ENCODE data around the gene ELAVL1. TPM values are rescaled to one million over a fixed set of nuclear protein-coding genes. Genes with fewer than 3 reads are reported as not detected.

ELAVL1 gene
- total and polyA plus RNA-seq, 2 experiments from 2014 or later = 57.7 to 89.9 TPM

- Histone ChIP-seq H3K4me2 (no peak overlapping the region), H3K27ac (no peak overlapping the region), H3K4me1 (ENCODE audit: insufficient read depth) (peaks cover 14% of the 10 kb centered on the region), H3K36me3 (replicated peaks; ENCODE audit: insufficient read depth, low read depth) (no peaks in the 10 kb centered on the region), H3K27me3 (peaks cover 29% of the 10 kb centered on the region), H3K79me2 (peaks cover 10% of the 10 kb centered on the region), H4K20me1 (ENCODE audit: insufficient read depth, poor library complexity, severe bottlenecking) (peaks cover 22% of the 10 kb centered on the region), H3K9me3 (ENCODE audit: low read depth) (no peaks in the 10 kb centered on the region), H3K4me3 (no peak overlapping the region), H3K9me2 (replicated peaks; ENCODE audit: insufficient read depth) (no peaks in the 10 kb centered on the region), H2AFZ (no peak overlapping the region)
- TF ChIP-seq EZH2 (IDR thresholded peaks at IDR 0.05; ENCODE audit: borderline replicate concordance) (no peak), EZH2phosphoT487 (IDR thresholded peaks at IDR 0.05; ENCODE audit: low read depth, severe bottlenecking, unreplicated experiment) (no peak)
- TF ChIP-seq, protein P1, sequence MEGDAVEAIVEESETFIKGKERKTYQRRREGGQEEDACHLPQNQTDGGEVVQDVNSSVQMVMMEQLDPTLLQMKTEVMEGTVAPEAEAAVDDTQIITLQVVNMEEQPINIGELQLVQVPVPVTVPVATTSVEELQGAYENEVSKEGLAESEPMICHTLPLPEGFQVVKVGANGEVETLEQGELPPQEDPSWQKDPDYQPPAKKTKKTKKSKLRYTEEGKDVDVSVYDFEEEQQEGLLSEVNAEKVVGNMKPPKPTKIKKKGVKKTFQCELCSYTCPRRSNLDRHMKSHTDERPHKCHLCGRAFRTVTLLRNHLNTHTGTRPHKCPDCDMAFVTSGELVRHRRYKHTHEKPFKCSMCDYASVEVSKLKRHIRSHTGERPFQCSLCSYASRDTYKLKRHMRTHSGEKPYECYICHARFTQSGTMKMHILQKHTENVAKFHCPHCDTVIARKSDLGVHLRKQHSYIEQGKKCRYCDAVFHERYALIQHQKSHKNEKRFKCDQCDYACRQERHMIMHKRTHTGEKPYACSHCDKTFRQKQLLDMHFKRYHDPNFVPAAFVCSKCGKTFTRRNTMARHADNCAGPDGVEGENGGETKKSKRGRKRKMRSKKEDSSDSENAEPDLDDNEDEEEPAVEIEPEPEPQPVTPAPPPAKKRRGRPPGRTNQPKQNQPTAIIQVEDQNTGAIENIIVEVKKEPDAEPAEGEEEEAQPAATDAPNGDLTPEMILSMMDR (IDR thresholded peaks at IDR 0.05; ENCODE audit: poor library complexity) = no peak
- 95% methylated on average over 31 of the region's 31 CpGs for WGBS (ENCODE audit: low lambda C conversion rate, missing lambda C conversion rate)
- DNase-seq (ENCODE audit: low spot score) = no peak
These were observed 93.2 kb downstream of the ELAVL1 start for GRCh38 chr19:7912144-7912696.

DNA sequence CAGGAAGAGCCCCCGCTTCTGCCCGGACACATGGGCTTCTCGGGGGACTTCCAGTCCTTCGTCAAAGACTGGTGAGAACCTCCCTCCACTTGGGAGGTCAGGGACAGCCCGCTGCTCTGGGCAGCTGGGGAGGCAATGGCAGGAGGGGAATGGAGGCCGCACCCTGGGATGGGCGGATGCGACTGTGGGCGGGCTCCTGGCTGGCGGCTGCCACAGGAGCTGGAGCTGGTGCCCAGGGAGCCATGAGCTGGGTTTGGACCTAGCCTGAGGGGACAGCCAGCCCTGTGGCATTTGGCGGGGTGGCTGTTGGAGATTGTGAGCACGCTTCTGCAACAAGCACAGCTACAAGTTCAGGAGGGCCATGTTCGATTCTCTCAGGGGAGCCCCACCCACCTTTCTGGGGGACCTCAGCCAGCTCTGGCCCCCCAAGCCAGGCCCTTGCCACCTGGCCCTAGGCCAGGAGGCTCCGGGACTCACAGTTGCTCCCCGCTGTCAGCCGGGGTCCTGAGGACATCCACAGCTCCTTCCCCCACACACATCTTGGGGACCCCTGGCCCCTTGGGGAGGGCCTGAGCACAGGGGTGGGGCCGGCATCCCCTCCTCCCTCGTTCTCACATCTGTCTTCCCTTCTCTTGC is 93.8 kb downstream of the ELAVL1 start:
- H3K4me1 ChIP-seq (ENCODE audit: insufficient read depth) = peaks cover 11% of the 10 kb centered on the region
- no peak overlapping the region for H3K27ac ChIP-seq
- DNase-seq (ENCODE audit: low spot score) = no peak
- H3K27me3 ChIP-seq = peaks cover 23% of the 10 kb centered on the region
- 96% methylated on average over 18 of the region's 18 CpGs for WGBS (ENCODE audit: low lambda C conversion rate, missing lambda C conversion rate)
- H3K9me3 ChIP-seq (ENCODE audit: low read depth) = no peaks in the 10 kb centered on the region
- no peaks in the 10 kb centered on the region for H3K36me3 ChIP-seq (replicated peaks; ENCODE audit: insufficient read depth, low read depth)
- no peak overlapping the region for H3K4me3 ChIP-seq
- TF ChIP-seq EZH2 (IDR thresholded peaks at IDR 0.05; ENCODE audit: borderline replicate concordance) = no peak
- TF ChIP-seq, protein P1 (IDR thresholded peaks at IDR 0.05; ENCODE audit: poor library complexity) = no peak
- TF ChIP-seq EZH2phosphoT487 (IDR thresholded peaks at IDR 0.05; ENCODE audit: low read depth, severe bottlenecking, unreplicated experiment) = no peak
- H3K4me2 ChIP-seq = no peak overlapping the region
- no peaks in the 10 kb centered on the region for H3K9me2 ChIP-seq (replicated peaks; ENCODE audit: insufficient read depth)
- H3K79me2 ChIP-seq = peaks cover 16% of the 10 kb centered on the region
- H4K20me1 ChIP-seq (ENCODE audit: insufficient read depth, poor library complexity, severe bottlenecking) = peaks cover 28% of the 10 kb centered on the region
- no peak overlapping the region for H2AFZ ChIP-seq

DNA sequence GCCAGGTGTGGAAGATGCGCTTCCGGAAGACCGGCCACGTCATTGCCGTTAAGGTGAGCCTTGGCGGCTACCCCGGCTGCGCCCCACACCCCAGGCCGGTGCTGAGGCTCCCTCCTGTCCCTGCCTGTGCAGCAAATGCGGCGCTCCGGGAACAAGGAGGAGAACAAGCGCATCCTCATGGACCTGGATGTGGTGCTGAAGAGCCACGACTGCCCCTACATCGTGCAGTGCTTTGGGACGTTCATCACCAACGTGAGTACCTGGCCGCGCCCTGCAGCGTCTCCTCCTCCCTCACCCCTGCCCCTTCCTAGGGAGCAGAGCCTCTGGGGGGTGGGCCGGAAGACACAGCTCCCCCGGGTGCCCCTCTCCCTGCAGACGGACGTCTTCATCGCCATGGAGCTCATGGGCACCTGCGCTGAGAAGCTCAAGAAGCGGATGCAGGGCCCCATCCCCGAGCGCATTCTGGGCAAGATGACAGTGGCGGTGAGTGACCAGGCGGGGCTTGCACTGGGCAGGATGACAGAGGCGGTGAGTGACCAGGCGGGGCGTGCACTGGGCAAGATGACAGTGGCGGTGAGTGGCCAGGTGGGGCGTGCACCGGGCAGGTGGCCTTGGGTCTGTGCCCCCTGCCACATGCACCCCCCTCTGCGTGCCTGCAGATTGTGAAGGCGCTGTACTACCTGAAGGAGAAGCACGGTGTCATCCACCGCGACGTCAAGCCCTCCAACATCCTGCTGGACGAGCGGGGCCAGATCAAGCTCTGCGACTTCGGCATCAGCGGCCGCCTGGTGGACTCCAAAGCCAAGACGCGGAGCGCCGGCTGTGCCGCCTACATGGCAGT is 94.9 kb downstream of the ELAVL1 start:
- WGBS (ENCODE audit: low lambda C conversion rate, missing lambda C conversion rate) = 97% methylated on average over 43 of the region's 54 CpGs
- DNase-seq (ENCODE audit: low spot score) = no peak
- TF ChIP-seq EZH2 (IDR thresholded peaks at IDR 0.05; ENCODE audit: borderline replicate concordance) = no peak
- no peak for TF ChIP-seq EZH2phosphoT487 (IDR thresholded peaks at IDR 0.05; ENCODE audit: low read depth, severe bottlenecking, unreplicated experiment)
- TF ChIP-seq, protein P1 (IDR thresholded peaks at IDR 0.05; ENCODE audit: poor library complexity) = no peak
- H3K27ac ChIP-seq = no peak overlapping the region
- H3K4me2 ChIP-seq = no peak overlapping the region
- H3K4me3 ChIP-seq = no peak overlapping the region
- no peaks in the 10 kb centered on the region for H3K9me3 ChIP-seq (ENCODE audit: low read depth)
- no peaks in the 10 kb centered on the region for H3K9me2 ChIP-seq (replicated peaks; ENCODE audit: insufficient read depth)
- no peak overlapping the region for H2AFZ ChIP-seq
- peaks cover under 1% of the 10 kb centered on the region for H3K4me1 ChIP-seq (ENCODE audit: insufficient read depth)
- no peaks in the 10 kb centered on the region for H3K36me3 ChIP-seq (replicated peaks; ENCODE audit: insufficient read depth, low read depth)
- peaks cover 13% of the 10 kb centered on the region for H3K27me3 ChIP-seq
- peaks cover 27% of the 10 kb centered on the region for H3K79me2 ChIP-seq
- H4K20me1 ChIP-seq (ENCODE audit: insufficient read depth, poor library complexity, severe bottlenecking) = peaks cover 36% of the 10 kb centered on the region

Measured in hepatocyte (in vitro differentiated cells).